NOMO-1 treated with DMSO at 0.1 percent for 48 hours (cell line): ENCODE results near the gene SPRED2.
A peak's percentile ranks its signal among the peaks of the same experiment; 100 is the strongest.

Experiments used
- DNase-seq: peaks from one replicate; lab custom pipeline; 2025; ENCODE audit not compliant: unreplicated experiment; lab: John Stamatoyannopoulos, UW

SPRED2 gene

GRCh38 chr2:65388051-65388531, 44.3 kb downstream of the SPRED2 start:
- no peak for DNase-seq

- no peak for DNase-seq
These were observed 45.4 kb downstream of the SPRED2 start for GRCh38 chr2:65386989-65387388.

GRCh38 chr2:65386344-65386743, 46.1 kb downstream of the SPRED2 start:
- DNase-seq = peak; percentile 23

GRCh38 chr2:65383541-65384488, 48.6 kb downstream of the SPRED2 start:
- DNase-seq = no peak

GRCh38 chr2:65382776-65383357, 49.5 kb downstream of the SPRED2 start:
- no peak for DNase-seq

- no peak for DNase-seq
These were observed 50.1 kb downstream of the SPRED2 start for GRCh38 chr2:65382323-65382722.

GRCh38 chr2:65381607-65382051, 50.8 kb downstream of the SPRED2 start:
- DNase-seq = no peak

GRCh38 chr2:65380255-65380654, 52.1 kb downstream of the SPRED2 start:
- no peak for DNase-seq

- DNase-seq = no peak
These were observed 52.7 kb downstream of the SPRED2 start for GRCh38 chr2:65379721-65380171.

GRCh38 chr2:65379223-65379622, 53.2 kb downstream of the SPRED2 start:
- DNase-seq = no peak

GRCh38 chr2:65378290-65378689, 54.1 kb downstream of the SPRED2 start:
- no peak for DNase-seq

GRCh38 chr2:65377556-65378192, 54.7 kb downstream of the SPRED2 start:
- DNase-seq = peak; percentile 74

- no peak for DNase-seq
These were observed 56.7 kb downstream of the SPRED2 start for GRCh38 chr2:65375723-65376122.

GRCh38 chr2:65374999-65375398, 57.4 kb downstream of the SPRED2 start:
- no peak for DNase-seq

GRCh38 chr2:65374575-65374974, 57.8 kb downstream of the SPRED2 start:
- no peak for DNase-seq

- no peak for DNase-seq
These were observed 59.0 kb downstream of the SPRED2 start for GRCh38 chr2:65373365-65373918.

GRCh38 chr2:65372619-65373018, 59.8 kb downstream of the SPRED2 start:
- no peak for DNase-seq

- DNase-seq = no peak
These were observed 61.3 kb downstream of the SPRED2 start for GRCh38 chr2:65371074-65371434.

GRCh38 chr2:65370387-65371073, 61.9 kb downstream of the SPRED2 start:
- no peak for DNase-seq

GRCh38 chr2:65369980-65370379, 62.4 kb downstream of the SPRED2 start:
- no peak for DNase-seq

- DNase-seq = no peak
These were observed 62.8 kb downstream of the SPRED2 start for GRCh38 chr2:65369574-65369973.
